BLaER1 (cell line): ENCODE data around the gene DNASE2.

Experiments
- H3K27ac ChIP-seq: shearing (Covaris generic); formaldehyde crosslinking; 2 replicates; pipeline ENCODE4 v1.8.1; 2022
- H3K27me3 ChIP-seq: shearing (Covaris generic); formaldehyde crosslinking; 2 replicates; pipeline ENCODE4 v1.8.1; 2022
- H3K36me3 ChIP-seq: shearing (Covaris generic); formaldehyde crosslinking; 2 replicates; pipeline ENCODE4 v1.8.1; 2022
- H3K4me1 ChIP-seq: shearing (Covaris generic); formaldehyde crosslinking; 2 replicates; pipeline ENCODE4 v1.8.1; 2022
- H3K4me2 ChIP-seq: shearing (Covaris generic); formaldehyde crosslinking; 2 replicates; pipeline ENCODE4 v1.8.1; 2022
- H3K4me3 ChIP-seq: shearing (Covaris generic); formaldehyde crosslinking; 2 replicates; pipeline ENCODE4 v1.8.1; 2022
- H3K9ac ChIP-seq: shearing (Covaris generic); formaldehyde crosslinking; 2 replicates; pipeline ENCODE4 v1.8.1; 2022
- H3K9me3 ChIP-seq: shearing (Covaris generic); formaldehyde crosslinking; 2 replicates; pipeline ENCODE4 v1.8.1; 2022
- H4K20me1 ChIP-seq: shearing (Covaris generic); formaldehyde crosslinking; 2 replicates; pipeline ENCODE4 v1.8.1; 2022
- Cebpa-rat ChIP-seq: shearing (Covaris generic); IDR thresholded peaks from 2 replicates; pipeline ENCODE4 v1.8.1; 2022

DNASE2 gene

DNA sequence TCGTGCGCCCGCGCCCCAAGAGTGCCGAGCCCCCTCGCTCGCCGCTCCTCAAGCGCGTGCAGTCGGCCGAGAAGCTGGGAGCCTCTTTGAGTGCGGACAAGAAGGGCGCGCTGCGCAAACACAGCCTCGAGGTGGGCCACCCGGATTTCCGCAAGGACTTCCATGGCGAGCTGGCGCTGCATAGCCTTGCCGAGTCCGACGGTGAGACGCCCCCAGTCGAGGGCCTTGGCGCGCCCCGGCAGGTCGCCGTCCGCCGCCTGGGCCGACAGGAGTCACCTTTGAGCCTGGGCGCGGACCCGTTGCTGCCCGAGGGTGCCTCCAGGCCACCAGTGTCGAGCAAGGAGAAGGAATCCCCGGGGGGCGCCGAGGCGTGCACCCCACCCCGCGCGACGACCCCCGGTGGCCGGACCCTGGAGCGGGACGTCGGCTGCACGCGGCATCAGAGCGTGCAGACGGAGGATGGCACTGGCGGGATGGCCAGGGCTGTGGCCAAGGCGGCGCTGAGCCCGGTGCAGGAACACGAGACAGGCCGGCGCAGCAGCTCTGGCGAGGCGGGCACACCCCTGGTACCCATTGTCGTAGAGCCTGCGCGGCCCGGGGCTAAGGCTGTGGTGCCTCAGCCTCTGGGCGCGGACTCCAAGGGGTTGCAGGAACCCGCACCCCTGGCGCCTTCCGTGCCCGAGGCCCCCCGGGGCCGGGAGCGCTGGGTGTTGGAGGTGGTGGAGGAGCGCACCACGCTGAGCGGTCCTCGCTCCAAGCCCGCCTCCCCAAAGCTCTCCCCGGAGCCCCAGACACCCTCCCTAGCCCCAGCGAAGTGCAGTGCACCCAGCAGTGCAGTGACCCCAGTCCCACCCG, 7.1 kb downstream of the DNASE2 start:
- Histone ChIP-seq H3K4me3 (no peak overlapping the region), H3K9me3 (peaks cover 18% of the 10 kb centered on the region), H3K27ac (no peak overlapping the region), H3K4me1 (no peaks in the 10 kb centered on the region), H3K36me3 (peaks cover 56% of the 10 kb centered on the region), H4K20me1 (no peaks in the 10 kb centered on the region), H3K4me2 (no peak overlapping the region), H3K9ac (no peak overlapping the region), H3K27me3 (no peaks in the 10 kb centered on the region)
- TF ChIP-seq Cebpa-rat, result no peak

DNA sequence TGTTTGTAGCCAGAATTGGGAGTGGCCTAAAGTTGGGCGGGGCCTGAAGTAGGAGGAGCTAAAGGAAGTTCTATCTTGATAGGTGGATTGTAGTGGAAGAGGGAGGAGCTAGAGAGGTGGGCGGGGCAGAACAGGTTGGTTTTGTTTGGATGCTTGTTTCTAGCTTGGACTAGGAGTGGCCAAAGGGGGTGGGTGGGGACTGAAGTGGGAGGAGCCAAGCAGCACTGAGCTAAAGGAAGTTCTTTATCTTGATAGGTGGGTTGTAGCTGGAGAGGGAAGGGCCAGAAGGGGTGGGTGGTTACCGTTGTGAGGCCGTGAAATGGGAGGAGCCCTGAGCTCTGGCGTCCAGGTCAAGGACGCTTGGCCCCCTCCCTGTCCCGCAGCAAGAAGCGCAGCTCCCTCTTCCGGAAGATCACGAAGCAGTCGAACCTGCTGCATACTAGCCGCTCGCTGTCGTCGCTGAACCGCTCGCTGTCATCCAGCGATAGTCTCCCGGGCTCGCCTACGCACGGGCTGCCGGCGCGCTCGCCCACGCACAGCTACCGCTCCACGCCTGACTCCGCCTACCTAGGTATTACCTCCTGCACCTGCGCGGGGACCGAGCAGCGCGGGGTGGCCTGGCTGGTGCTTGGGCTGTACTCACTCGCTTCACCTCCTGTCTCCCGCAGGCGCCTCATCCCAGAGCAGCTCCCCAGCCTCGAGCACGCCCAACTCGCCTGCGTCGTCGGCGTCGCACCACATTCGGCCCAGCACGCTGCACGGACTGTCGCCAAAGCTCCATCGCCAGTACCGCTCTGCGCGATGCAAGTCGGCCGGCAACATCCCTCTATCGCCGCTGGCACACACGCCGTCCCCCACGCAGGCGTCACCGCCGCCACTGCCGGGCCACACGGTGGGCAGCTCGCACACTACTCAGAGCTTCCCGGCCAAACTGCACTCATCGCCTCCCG, 8.0 kb downstream of the DNASE2 start:
- Histone ChIP-seq H3K4me1 (peaks cover under 1% of the 10 kb centered on the region; the same call in 1 of the 2 replicates), H3K27me3 (no peaks in the 10 kb centered on the region), H3K9me3 (peaks cover 18% of the 10 kb centered on the region), H3K27ac (no peak overlapping the region), H3K36me3 (peaks cover 50% of the 10 kb centered on the region), H3K4me2 (no peak overlapping the region), H4K20me1 (no peaks in the 10 kb centered on the region), H3K4me3 (no peak overlapping the region), H3K9ac (no peak overlapping the region)
- TF ChIP-seq Cebpa-rat, result no peak

DNA sequence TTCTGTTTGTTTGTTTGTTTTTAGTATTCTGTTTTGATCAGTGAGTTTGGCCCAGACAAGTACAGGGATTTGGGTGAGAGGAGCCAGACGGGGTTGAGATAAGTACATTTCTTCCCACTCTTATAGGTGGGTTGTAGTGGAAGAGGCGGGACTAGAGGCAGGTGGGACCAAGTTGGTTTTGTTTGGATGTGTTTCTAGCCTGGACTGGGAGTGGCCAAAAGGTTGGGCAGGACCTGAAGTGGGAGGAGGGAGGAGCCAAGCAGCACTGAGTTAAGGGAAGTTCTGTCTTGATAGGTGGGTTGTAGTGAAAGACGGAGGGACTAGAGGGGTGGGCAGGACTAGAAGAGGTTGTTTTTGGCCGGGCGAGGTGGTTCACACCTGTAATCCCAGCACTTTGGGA, 9.0 kb downstream of the DNASE2 start:
- Histone ChIP-seq H3K9me3 (peaks cover 18% of the 10 kb centered on the region), H3K27me3 (no peaks in the 10 kb centered on the region), H3K36me3 (peaks cover 41% of the 10 kb centered on the region), H4K20me1 (no peaks in the 10 kb centered on the region), H3K4me3 (no peak overlapping the region), H3K4me2 (no peak overlapping the region), H3K4me1 (peaks cover 10% of the 10 kb centered on the region), H3K9ac (no peak overlapping the region), H3K27ac (no peak overlapping the region)
- no peak for TF ChIP-seq Cebpa-rat

DNA sequence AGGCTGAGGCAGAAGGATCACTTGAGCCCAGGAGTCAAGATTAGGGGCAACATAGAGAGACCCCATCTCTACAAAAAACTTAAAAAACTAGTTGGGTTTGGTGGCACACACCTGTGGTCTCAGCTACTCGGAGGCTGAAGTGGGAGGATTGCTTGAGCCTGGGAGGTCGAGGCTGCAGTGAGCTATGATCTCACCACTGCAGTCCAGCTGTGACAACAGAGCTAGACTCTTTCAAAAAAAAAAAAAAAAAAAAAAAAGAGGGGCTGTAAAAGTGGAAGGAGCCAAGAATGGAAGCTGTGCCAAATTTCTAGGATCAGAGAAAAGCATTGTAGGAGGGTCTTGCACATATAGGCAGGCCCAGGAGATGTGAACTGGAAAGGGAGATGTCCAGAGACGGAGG, 9.6 kb downstream of the DNASE2 start:
- Histone ChIP-seq H4K20me1 (no peaks in the 10 kb centered on the region), H3K36me3 (peaks cover 35% of the 10 kb centered on the region), H3K4me2 (no peak overlapping the region), H3K9ac (no peak overlapping the region), H3K27ac (no peak overlapping the region), H3K9me3 (peaks cover 18% of the 10 kb centered on the region), H3K4me1 (peaks cover 14% of the 10 kb centered on the region), H3K27me3 (no peaks in the 10 kb centered on the region), H3K4me3 (no peak overlapping the region)
- TF ChIP-seq Cebpa-rat, result no peak

DNA sequence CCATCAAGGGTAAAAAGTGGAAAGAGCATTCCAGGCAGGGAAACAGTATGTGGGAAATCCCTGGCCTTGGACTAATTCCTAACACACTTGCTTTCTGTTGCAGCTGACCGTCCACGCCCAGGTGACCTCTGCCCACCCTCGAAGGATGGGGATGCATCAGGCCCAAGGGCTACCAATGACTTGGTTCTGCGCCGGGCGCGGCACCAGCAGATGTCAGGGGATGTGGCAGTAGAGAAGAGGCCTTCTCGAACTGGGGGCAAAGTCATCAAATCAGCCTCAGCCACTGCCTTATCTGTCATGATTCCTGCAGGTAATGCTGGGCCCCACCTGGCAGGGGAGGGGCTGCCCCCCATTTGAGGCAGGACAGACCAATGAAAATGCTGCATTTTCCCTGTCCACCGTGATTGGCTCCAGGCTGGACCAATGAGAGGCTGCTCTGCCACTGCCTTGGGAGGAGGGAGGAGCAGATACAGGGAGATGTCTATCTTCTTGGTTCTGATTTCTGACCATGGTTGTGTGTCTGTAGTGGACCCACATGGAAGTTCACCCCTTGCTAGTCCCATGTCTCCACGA, 12.6 kb downstream of the DNASE2 start:
- H3K27ac ChIP-seq, result no peak overlapping the region
- H3K4me2 ChIP-seq, result no peak overlapping the region
- no peaks in the 10 kb centered on the region for H4K20me1 ChIP-seq
- no peaks in the 10 kb centered on the region for H3K27me3 ChIP-seq
- H3K4me1 ChIP-seq, result peaks cover 14% of the 10 kb centered on the region
- no peak overlapping the region for H3K9ac ChIP-seq
- peaks cover 7% of the 10 kb centered on the region for H3K36me3 ChIP-seq
- H3K9me3 ChIP-seq, result peaks cover 11% of the 10 kb centered on the region
- no peak overlapping the region for H3K4me3 ChIP-seq
- no peak for TF ChIP-seq Cebpa-rat

GRCh38 chr19:12867120-12868099, 13.8 kb downstream of the DNASE2 start:
- H3K27ac ChIP-seq, result no peak overlapping the region
- H3K4me3 ChIP-seq, result peak overlapping the region; percentile 65
- no peak for TF ChIP-seq Cebpa-rat

DNA sequence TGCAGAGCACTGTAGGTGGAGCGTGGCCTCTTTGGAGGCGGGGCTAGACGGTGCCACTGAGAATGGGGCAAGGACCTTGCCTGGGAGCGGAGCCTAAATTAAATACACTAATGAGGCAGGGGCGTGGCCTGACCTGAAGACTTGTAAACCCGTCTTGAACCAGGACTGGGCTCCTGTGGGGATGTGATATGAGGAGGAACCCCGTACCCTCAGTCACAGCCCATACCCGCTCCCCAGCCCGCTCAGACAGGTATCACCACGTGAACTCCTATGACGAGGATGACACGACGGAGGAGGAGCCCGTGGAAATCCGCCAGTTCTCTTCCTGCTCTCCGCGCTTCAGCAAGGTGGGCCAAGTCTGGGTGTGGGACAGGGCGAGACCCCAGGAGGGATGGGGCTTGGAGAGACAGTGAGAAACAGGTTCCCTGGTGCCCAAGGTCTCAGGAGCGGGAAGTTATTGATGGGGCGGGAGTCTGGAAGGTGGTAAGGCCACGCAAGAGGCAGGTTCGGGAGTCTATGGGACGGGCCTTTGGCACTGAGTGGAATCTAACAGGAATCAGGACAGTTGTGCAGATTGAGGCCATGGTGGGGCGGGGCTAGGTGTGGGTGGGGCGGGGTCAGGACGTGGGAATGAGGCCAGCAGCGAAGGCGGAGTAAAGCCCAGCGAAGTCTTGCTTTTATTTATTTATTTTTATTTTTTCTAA, 14.7 kb downstream of the DNASE2 start:
- H3K27me3 ChIP-seq, result no peaks in the 10 kb centered on the region
- H3K9ac ChIP-seq, result 0 out of 2 replicates have a peak overlapping the region, but pooled peaks have one; percentile 69
- H4K20me1 ChIP-seq, result no peaks in the 10 kb centered on the region
- no peaks in the 10 kb centered on the region for H3K9me3 ChIP-seq
- TF ChIP-seq Cebpa-rat, result no peak
- H3K27ac ChIP-seq, result no peak overlapping the region
- H3K36me3 ChIP-seq, result no peaks in the 10 kb centered on the region; the same call in 1 of the 2 replicates
- peaks cover 14% of the 10 kb centered on the region for H3K4me1 ChIP-seq
- H3K4me3 ChIP-seq, result 0 out of 2 replicates have a peak overlapping the region, but pooled peaks have one; percentile 65
- H3K4me2 ChIP-seq, result peak overlapping the region; percentile 86

More at GRCh38 chr19:12867120-12868099, 13.8 kb downstream of the DNASE2 start:
- H3K9me3 ChIP-seq, result no peaks in the 10 kb centered on the region
- peaks cover 14% of the 10 kb centered on the region for H3K4me1 ChIP-seq
- no peaks in the 10 kb centered on the region for H3K27me3 ChIP-seq
- no peaks in the 10 kb centered on the region for H4K20me1 ChIP-seq
- H3K9ac ChIP-seq, result peak overlapping the region; percentile 69
- peak overlapping the region; percentile 86 for H3K4me2 ChIP-seq
- H3K36me3 ChIP-seq, result no peaks in the 10 kb centered on the region; the same call in 1 of the 2 replicates

GRCh38 chr19:12865746-12866415, 15.4 kb downstream of the DNASE2 start:
- Histone ChIP-seq H3K27ac (no peak overlapping the region), H3K4me1 (peaks cover 14% of the 10 kb centered on the region), H3K36me3 (no peaks in the 10 kb centered on the region; the same call in 1 of the 2 replicates), H3K9me3 (no peaks in the 10 kb centered on the region), H3K4me2 (no peak overlapping the region), H4K20me1 (no peaks in the 10 kb centered on the region), H3K27me3 (no peaks in the 10 kb centered on the region), H3K4me3 (no peak overlapping the region), H3K9ac (no peak overlapping the region)
- no peak for TF ChIP-seq Cebpa-rat
